ENCODE data around the gene SAMD14.

SAMD14 gene

GRCh38 chr17:50113624-50114320 is 16.2 kb downstream of the SAMD14 start:
- in situ Hi-C loops (cut with MboI; ENCODE audit: low sequenced_read_pairs) = no loop called here

- in situ Hi-C loops (cut with MboI; ENCODE audit: low sequenced_read_pairs) = no loop called here
These were observed 17.3 kb downstream of the SAMD14 start for GRCh38 chr17:50112694-50113093.

- in situ Hi-C loops (cut with MboI; ENCODE audit: low sequenced_read_pairs) = no loop called here
These were observed 18.0 kb downstream of the SAMD14 start for GRCh38 chr17:50111673-50112655.

GRCh38 chr17:50110591-50111349 is 19.2 kb downstream of the SAMD14 start:
- in situ Hi-C loops (cut with MboI; ENCODE audit: low sequenced_read_pairs) = no loop called here

GRCh38 chr17:50109785-50110184 is 20.2 kb downstream of the SAMD14 start:
- in situ Hi-C loops (cut with MboI; ENCODE audit: low sequenced_read_pairs) = no loop called here

- in situ Hi-C loops (cut with MboI; ENCODE audit: low sequenced_read_pairs) = no loop called here
These were observed 20.8 kb downstream of the SAMD14 start for GRCh38 chr17:50109207-50109606.

- in situ Hi-C loops (cut with MboI; ENCODE audit: low sequenced_read_pairs) = no loop called here
These were observed 21.4 kb downstream of the SAMD14 start for GRCh38 chr17:50108556-50108955.

- in situ Hi-C loops (cut with MboI; ENCODE audit: low sequenced_read_pairs) = no loop called here
These were observed 22.1 kb downstream of the SAMD14 start for GRCh38 chr17:50107790-50108414.

GRCh38 chr17:50106393-50107131 is 23.4 kb downstream of the SAMD14 start:
- in situ Hi-C loops (cut with MboI; ENCODE audit: low sequenced_read_pairs) = no loop called here

GRCh38 chr17:50105811-50106210 is 24.1 kb downstream of the SAMD14 start:
- in situ Hi-C loops (cut with MboI; ENCODE audit: low sequenced_read_pairs) = no loop called here

GRCh38 chr17:50103941-50104340 is 26.0 kb downstream of the SAMD14 start:
- in situ Hi-C loops (cut with MboI; ENCODE audit: low sequenced_read_pairs) = no loop called here

GRCh38 chr17:50103252-50103651 is 26.7 kb downstream of the SAMD14 start:
- in situ Hi-C loops (cut with MboI; ENCODE audit: low sequenced_read_pairs) = no loop called here

GRCh38 chr17:50102164-50102991 is 27.6 kb downstream of the SAMD14 start:
- in situ Hi-C loops (cut with MboI; ENCODE audit: low sequenced_read_pairs) = no loop called here

- in situ Hi-C loops (cut with MboI; ENCODE audit: low sequenced_read_pairs) = no loop called here
These were observed 28.4 kb downstream of the SAMD14 start for GRCh38 chr17:50101346-50102163.

GRCh38 chr17:50100921-50101345 is 29.0 kb downstream of the SAMD14 start:
- in situ Hi-C loops (cut with MboI; ENCODE audit: low sequenced_read_pairs) = no loop called here

GRCh38 chr17:50100480-50100883 is 29.5 kb downstream of the SAMD14 start:
- in situ Hi-C loops (cut with MboI; ENCODE audit: low sequenced_read_pairs) = no loop called here

GRCh38 chr17:50099003-50099402 is 31.0 kb downstream of the SAMD14 start:
- in situ Hi-C loops (cut with MboI; ENCODE audit: low sequenced_read_pairs) = no loop called here

- in situ Hi-C loops (cut with MboI; ENCODE audit: low sequenced_read_pairs) = no loop called here
These were observed 31.4 kb downstream of the SAMD14 start for GRCh38 chr17:50098583-50098982.
